Lower lobe of right lung (tissue), 2 donors: ENCODE results near the gene PTPRK. TPM values are rescaled to one million over a fixed set of nuclear protein-coding genes. Genes with fewer than 3 reads are reported as not detected.

Experiments
- ATAC-seq, 2 donors: fragments of 200-7000 bp; cut with Tn5 transposase; one replicate each; pipeline ENCODE4 v1.9.1; 2020 to 2022; ENCODE audit warnings: mild to moderate bottlenecking in 2 of 2, moderate library complexity in 2 of 2
- DNase-seq: peaks from one replicate; pipeline ENCODE4 v3.0.0-alpha.2; 2020
- H3K27ac ChIP-seq: fragments of 200-600 bp; one replicate; pipeline ENCODE4 v1.8.0; 2022
- H3K27me3 ChIP-seq: fragments of 200-600 bp; one replicate; pipeline ENCODE4 v1.8.0; 2022; ENCODE audit warnings: low read depth
- H3K36me3 ChIP-seq: fragments of 200-600 bp; one replicate; pipeline ENCODE4 v1.8.0; 2022; ENCODE audit warnings: mild to moderate bottlenecking
- H3K4me1 ChIP-seq: fragments of 200-600 bp; one replicate; pipeline ENCODE4 v1.8.0; 2022
- H3K4me3 ChIP-seq: fragments of 200-600 bp; one replicate; pipeline ENCODE4 v1.8.0; 2022; ENCODE audit warnings: mild to moderate bottlenecking
- H3K9me3 ChIP-seq: fragments of 200-600 bp; one replicate; pipeline ENCODE4 v1.8.0; 2022
- intact Hi-C: fragments of 100-400 bp; cut with DNase I; formaldehyde crosslinking; loops from one replicate; pipeline ENCODE4 v1.11.0; 2022
- total RNA-seq: library from RNA; stranded (reverse); fragmentation: NEBNext Ultra II Directional; extraction: Animal tissue kit (Norgen Biotek cat#: 25700); gene quantifications from one replicate; pipeline ENCODE4 v1.2.1, GENCODE V29; 2021
- TF ChIP-seq, protein P1 (sequence below): fragments of 200-600 bp; IDR thresholded peaks from one replicate; pipeline ENCODE4 v1.8.0; 2022; ENCODE audit warnings: antibody characterized with exemption, mild to moderate bottlenecking
- donor health status: DM: no; HTN: yes; CAD: no; lungs with severe emphysema.

The PTPRK gene
- total RNA-seq, 1 donor from 2014 or later: 62.7 TPM

GRCh38 chr6:128290221-128290620 lies 230.2 kb downstream of the PTPRK start:
- H3K27me3 ChIP-seq: no peaks in the 10 kb centered on the region
- TF ChIP-seq, protein P1, sequence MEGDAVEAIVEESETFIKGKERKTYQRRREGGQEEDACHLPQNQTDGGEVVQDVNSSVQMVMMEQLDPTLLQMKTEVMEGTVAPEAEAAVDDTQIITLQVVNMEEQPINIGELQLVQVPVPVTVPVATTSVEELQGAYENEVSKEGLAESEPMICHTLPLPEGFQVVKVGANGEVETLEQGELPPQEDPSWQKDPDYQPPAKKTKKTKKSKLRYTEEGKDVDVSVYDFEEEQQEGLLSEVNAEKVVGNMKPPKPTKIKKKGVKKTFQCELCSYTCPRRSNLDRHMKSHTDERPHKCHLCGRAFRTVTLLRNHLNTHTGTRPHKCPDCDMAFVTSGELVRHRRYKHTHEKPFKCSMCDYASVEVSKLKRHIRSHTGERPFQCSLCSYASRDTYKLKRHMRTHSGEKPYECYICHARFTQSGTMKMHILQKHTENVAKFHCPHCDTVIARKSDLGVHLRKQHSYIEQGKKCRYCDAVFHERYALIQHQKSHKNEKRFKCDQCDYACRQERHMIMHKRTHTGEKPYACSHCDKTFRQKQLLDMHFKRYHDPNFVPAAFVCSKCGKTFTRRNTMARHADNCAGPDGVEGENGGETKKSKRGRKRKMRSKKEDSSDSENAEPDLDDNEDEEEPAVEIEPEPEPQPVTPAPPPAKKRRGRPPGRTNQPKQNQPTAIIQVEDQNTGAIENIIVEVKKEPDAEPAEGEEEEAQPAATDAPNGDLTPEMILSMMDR: no peak
- DNase-seq (no peak), ATAC-seq (no peak)
- no peaks in the 10 kb centered on the region for H3K4me1 ChIP-seq
- H3K4me3 ChIP-seq: no peak overlapping the region
- intact Hi-C loops: no loop called here
- no peak overlapping the region for H3K27ac ChIP-seq
- no peaks in the 10 kb centered on the region for H3K9me3 ChIP-seq
- no peaks in the 10 kb centered on the region for H3K36me3 ChIP-seq

- Histone ChIP-seq H3K4me1 (no peaks in the 10 kb centered on the region), H3K4me3 (no peak overlapping the region), H3K27ac (no peak overlapping the region), H3K36me3 (no peaks in the 10 kb centered on the region), H3K9me3 (no peaks in the 10 kb centered on the region), H3K27me3 (no peaks in the 10 kb centered on the region)
- DNase-seq (no peak), ATAC-seq (no peak)
- intact Hi-C loops: no loop called here
- TF ChIP-seq, protein P1: no peak
These were observed 236.3 kb downstream of the PTPRK start for GRCh38 chr6:128284128-128284527.

DNA sequence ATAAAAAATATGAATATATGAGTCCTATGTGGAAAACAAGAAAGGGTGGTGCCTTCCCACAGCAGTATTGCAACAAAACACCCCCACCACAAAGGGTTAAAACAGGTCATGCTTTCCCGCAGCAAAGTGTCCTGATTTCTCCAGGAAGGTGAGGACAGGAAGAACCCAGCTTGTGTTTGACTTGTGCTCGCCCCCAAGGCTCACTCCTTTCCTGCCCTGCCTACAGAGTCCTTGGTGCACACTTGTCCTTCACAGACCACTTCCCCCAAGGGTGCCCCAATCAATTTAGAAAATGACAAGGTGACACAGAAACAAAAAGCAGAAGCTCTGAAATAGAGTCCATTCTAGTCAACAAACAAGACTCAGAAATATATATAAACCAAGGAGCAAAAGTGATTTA lies 237.4 kb downstream of the PTPRK start:
- H3K27me3 ChIP-seq: no peaks in the 10 kb centered on the region
- no peaks in the 10 kb centered on the region for H3K9me3 ChIP-seq
- DNase-seq (no peak), ATAC-seq (no peak)
- no peaks in the 10 kb centered on the region for H3K36me3 ChIP-seq
- TF ChIP-seq, protein P1: no peak
- H3K4me1 ChIP-seq: no peaks in the 10 kb centered on the region
- no peak overlapping the region for H3K4me3 ChIP-seq
- H3K27ac ChIP-seq: no peak overlapping the region
- intact Hi-C loops: no loop called here

GRCh38 chr6:128280960-128281359 lies 239.4 kb downstream of the PTPRK start:
- H3K27ac ChIP-seq: no peak overlapping the region
- TF ChIP-seq, protein P1: no peak
- intact Hi-C loops: no loop called here
- H3K4me1 ChIP-seq: no peaks in the 10 kb centered on the region
- ATAC-seq (no peak), DNase-seq (no peak)
- no peaks in the 10 kb centered on the region for H3K27me3 ChIP-seq
- H3K9me3 ChIP-seq: no peaks in the 10 kb centered on the region
- H3K36me3 ChIP-seq: no peaks in the 10 kb centered on the region
- no peak overlapping the region for H3K4me3 ChIP-seq

- Histone ChIP-seq H3K27ac (no peak overlapping the region), H3K4me1 (no peaks in the 10 kb centered on the region), H3K4me3 (no peak overlapping the region), H3K9me3 (no peaks in the 10 kb centered on the region), H3K27me3 (no peaks in the 10 kb centered on the region), H3K36me3 (no peaks in the 10 kb centered on the region)
- TF ChIP-seq, protein P1: no peak
- no peak for ATAC-seq
- DNase-seq: no peak
- intact Hi-C loops: no loop called here
These were observed 240.3 kb downstream of the PTPRK start for GRCh38 chr6:128280066-128280465.

DNA sequence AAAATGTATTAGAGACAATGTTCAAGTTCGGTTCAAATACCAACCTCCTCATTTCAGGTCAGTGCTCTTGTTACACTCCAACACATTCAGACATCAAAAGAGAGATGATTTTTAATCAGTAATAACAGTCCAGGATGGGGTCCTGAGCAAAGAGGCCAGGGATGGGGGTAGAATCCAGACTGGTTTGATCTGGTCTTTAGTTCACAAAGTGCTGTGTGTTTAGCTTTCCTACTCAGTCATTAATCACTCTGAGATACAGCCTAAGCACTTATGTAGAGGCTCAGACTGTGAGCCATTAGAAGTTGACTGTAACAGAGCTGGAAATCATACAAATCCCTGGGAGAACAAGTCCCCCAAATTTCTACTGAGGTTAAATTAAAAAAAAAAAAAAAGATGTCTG lies 241.6 kb downstream of the PTPRK start:
- ATAC-seq: no peak
- Histone ChIP-seq H3K36me3 (no peaks in the 10 kb centered on the region), H3K4me3 (no peak overlapping the region), H3K9me3 (no peaks in the 10 kb centered on the region), H3K4me1 (no peaks in the 10 kb centered on the region), H3K27ac (no peak overlapping the region), H3K27me3 (no peaks in the 10 kb centered on the region)
- no peak for DNase-seq
- TF ChIP-seq, protein P1: no peak
- intact Hi-C loops: no loop called here
